H1 (cell line): ENCODE data around the gene FAM162A. TPM values are rescaled to one million over a fixed set of nuclear protein-coding genes. Genes with fewer than 3 reads are reported as not detected.

Experiments
- CHD2 ChIP-seq: IDR thresholded peaks from 2 replicates; pipeline ENCODE4 v1.6.1; 2012; ENCODE audit warnings: low read length, improper control_type of control experiment
- CHD7 ChIP-seq: fragments of 300-600 bp; sonication (generic); IDR thresholded peaks from 2 replicates; pipeline ENCODE4 v1.7.1; 2012; ENCODE audit warnings: low read length, moderate library complexity, mild to moderate bottlenecking, inconsistent platforms; ENCODE audit not compliant: insufficient replicate concordance
- polyA plus RNA-seq, 7 experiments: library from polyadenylated mRNA; depleted of rRNA in 3 of 7; stranded (reverse) in 5 of 7; unstranded in 2 of 7; fragments of >200 nt in 5 of 7; fragments of 200-250 nt in 2 of 7; gene quantifications; 1 replicate in 5 of 7; 2 replicates in 1 of 7; 4 replicates in 1 of 7; pipeline versions ENCODE4 v1.2.1 to v1.2.3, GENCODE V29; 2011 to 2013; ENCODE audit warnings: missing spikeins in 2 of 7, mixed read lengths in 2 of 7
- total RNA-seq: library from RNA; stranded (reverse); fragmentation: NEBNext Ultra II Directional; extraction: Animal tissue kit (Norgen Biotek cat#: 25700); gene quantifications from 2 replicates; pipeline ENCODE4 v1.2.1, GENCODE V29; 2021

FAM162A gene
- total and polyA plus RNA-seq, 2 of the 8 experiments (the other 6 are each of a cell fraction or from before 2014, with no cell fraction given): 38.2 to 59.7 TPM

- TF ChIP-seq CHD7: no peak
- TF ChIP-seq CHD2: no peak
Measured at GRCh38 chr3:122391681-122392446, 7.9 kb downstream of the FAM162A start (continued).
